SK-N-SH treated with all-trans-retinoic acid at 6 μM for 48 hours (cell line): Measurements from ENCODE around the gene PPIH.
"Not testable (repeated sequence)": the region's sequence is repeated elsewhere in the genome, so short reads cannot be mapped to it uniquely, and the experiment has no call there.

Experiments
- ATAC-seq: fragments of 200-7000 bp; cut with Tn5 transposase; 3 replicates; pipeline ENCODE4 v1.9.1; 2020; ENCODE audit warnings: mild to moderate bottlenecking, moderate library complexity
- ARNTL ChIP-seq: fragments of 450-650 bp; formaldehyde crosslinking; IDR thresholded peaks from 2 replicates; pipeline ENCODE4 v1.5.0; 2020; ENCODE audit warnings: low read depth, mild to moderate bottlenecking, moderate library complexity, borderline replicate concordance
- BACH2 ChIP-seq: fragments of 250-450 bp; sonication (Bioruptor Pico); IDR thresholded peaks from 2 replicates; pipeline ENCODE4 v1.9.0; 2021; ENCODE audit warnings: mild to moderate bottlenecking, borderline replicate concordance
- CREB5 ChIP-seq: fragments of 250-450 bp; sonication (Bioruptor Pico); IDR thresholded peaks from 2 replicates; pipeline ENCODE4 v1.5.1; 2020; ENCODE audit warnings: low read depth, mild to moderate bottlenecking, moderate library complexity
- CSDC2 ChIP-seq: fragments of 250-450 bp; sonication (Bioruptor Pico); IDR thresholded peaks from 2 replicates; pipeline ENCODE4 v1.5.0; 2020; ENCODE audit warnings: mild to moderate bottlenecking, moderate library complexity
- CSRNP3 ChIP-seq: fragments of 250-450 bp; sonication (Bioruptor Pico); IDR thresholded peaks from 2 replicates; pipeline ENCODE4 v1.5.1; 2021; ENCODE audit warnings: mild to moderate bottlenecking, moderate library complexity
- ESRRG ChIP-seq: fragments of 250-450 bp; sonication (Bioruptor Pico); IDR thresholded peaks from 2 replicates; pipeline ENCODE4 v1.6.1; 2021; ENCODE audit warnings: mild to moderate bottlenecking
- GLIS3 ChIP-seq: fragments of 250-450 bp; sonication (Bioruptor Pico); IDR thresholded peaks from 2 replicates; pipeline ENCODE4 v1.5.0; 2020; ENCODE audit warnings: mild to moderate bottlenecking, moderate library complexity
- ISL1 ChIP-seq: fragments of 250-450 bp; sonication (Bioruptor Pico); IDR thresholded peaks from 2 replicates; pipeline ENCODE4 v2.1.2; 2022; ENCODE audit warnings: mild to moderate bottlenecking, moderate library complexity
- OSR1 ChIP-seq: fragments of 250-450 bp; sonication (Bioruptor Pico); IDR thresholded peaks from 2 replicates; pipeline ENCODE4 v1.8.0; 2022; ENCODE audit warnings: moderate library complexity, mild to moderate bottlenecking, inconsistent platforms
- PATZ1 ChIP-seq: fragments of 250-450 bp; sonication (Bioruptor Pico); IDR thresholded peaks from 2 replicates; pipeline ENCODE4 v1.8.0; 2020; ENCODE audit warnings: mild to moderate bottlenecking, moderate library complexity, borderline replicate concordance
- POU6F1 ChIP-seq: fragments of 250-450 bp; sonication (Bioruptor Pico); IDR thresholded peaks from 2 replicates; pipeline ENCODE4 v1.8.0; 2021; ENCODE audit warnings: low read depth, mild to moderate bottlenecking, moderate library complexity, borderline replicate concordance
- PPARA ChIP-seq: fragments of 250-450 bp; sonication (Bioruptor Pico); IDR thresholded peaks from 2 replicates; pipeline ENCODE4 v1.5.0; 2020; ENCODE audit warnings: mild to moderate bottlenecking, borderline replicate concordance
- RARB ChIP-seq: fragments of 250-450 bp; sonication (Bioruptor Pico); IDR thresholded peaks from 2 replicates; pipeline ENCODE4 v1.8.0; 2021; ENCODE audit warnings: mild to moderate bottlenecking, moderate library complexity
- SNAI2 ChIP-seq: fragments of 250-450 bp; sonication (Bioruptor Pico); IDR thresholded peaks from 2 replicates; pipeline ENCODE4 v1.5.0; 2020; ENCODE audit warnings: mild to moderate bottlenecking, moderate library complexity
- TCF4 ChIP-seq: fragments of 250-450 bp; sonication (Bioruptor Pico); IDR thresholded peaks from 2 replicates; pipeline ENCODE4 v1.8.0; 2021; ENCODE audit warnings: mild to moderate bottlenecking, moderate library complexity, borderline replicate concordance
- TOX ChIP-seq: fragments of 250-450 bp; sonication (Bioruptor Pico); IDR thresholded peaks from 2 replicates; pipeline ENCODE4 v1.8.0; 2021; ENCODE audit warnings: mild to moderate bottlenecking, moderate library complexity, borderline replicate concordance
- TSHZ2 ChIP-seq: fragments of 250-450 bp; sonication (Bioruptor Pico); IDR thresholded peaks from 2 replicates; pipeline ENCODE4 v1.5.0; 2020; ENCODE audit warnings: mild to moderate bottlenecking, moderate library complexity
- ZC3H10 ChIP-seq: fragments of 250-450 bp; sonication (Bioruptor Pico); IDR thresholded peaks from 2 replicates; pipeline ENCODE4 v1.5.1; 2021; ENCODE audit warnings: mild to moderate bottlenecking, moderate library complexity
- ZFP3 ChIP-seq: fragments of 250-450 bp; sonication (Bioruptor Pico); IDR thresholded peaks from 2 replicates; pipeline ENCODE4 v1.5.0; 2020; ENCODE audit warnings: mild to moderate bottlenecking, moderate library complexity
- ZFP30 ChIP-seq: fragments of 450-650 bp; formaldehyde crosslinking; IDR thresholded peaks from 2 replicates; pipeline ENCODE4 v1.5.0; 2022; ENCODE audit warnings: mild to moderate bottlenecking, moderate library complexity
- ZNF565 ChIP-seq: fragments of 450-650 bp; formaldehyde crosslinking; conservative IDR thresholded peaks from 2 replicates; pipeline ENCODE4 v1.5.0; 2020; ENCODE audit warnings: low read depth, mild to moderate bottlenecking, moderate library complexity
- ZNF70 ChIP-seq: fragments of 450-650 bp; formaldehyde crosslinking; IDR thresholded peaks from 2 replicates; pipeline ENCODE4 v1.5.0; 2020; ENCODE audit warnings: mild to moderate bottlenecking, moderate library complexity
- ZNF8 ChIP-seq: fragments of 450-650 bp; formaldehyde crosslinking; IDR thresholded peaks from 2 replicates; pipeline ENCODE4 v1.5.0; 2020; ENCODE audit warnings: mild to moderate bottlenecking, moderate library complexity

PPIH gene

GRCh38 chr1:42620307-42620706 lies 37.9 kb upstream of the PPIH start:
- TF ChIP-seq ZC3H10 (no peak), CSRNP3 (no peak), PATZ1 (no peak), ZNF565 (no peak), PPARA (CRISPR knock-in tag) (no peak), OSR1 (CRISPR knock-in tag) (no peak), ZFP3 (CRISPR knock-in tag) (no peak), TOX (CRISPR knock-in tag) (no peak), ZNF8 (CRISPR knock-in tag) (no peak), TCF4 (CRISPR knock-in tag) (no peak), ISL1 (CRISPR knock-in tag) (no peak), RARB (CRISPR knock-in tag) (no peak), ARNTL (CRISPR knock-in tag) (no peak), SNAI2 (CRISPR knock-in tag) (no peak), POU6F1 (no peak), CSDC2 (CRISPR knock-in tag) (no peak), CREB5 (no peak), ESRRG (CRISPR knock-in tag) (no peak)
- no peak for ATAC-seq

GRCh38 chr1:42621180-42621579 lies 37.0 kb upstream of the PPIH start:
- not testable (repeated sequence) for ATAC-seq

GRCh38 chr1:42627205-42627604 lies 31.0 kb upstream of the PPIH start:
- not testable (repeated sequence) for ATAC-seq

- TF ChIP-seq ARNTL (CRISPR knock-in tag) (no peak), ZNF565 (no peak), ISL1 (CRISPR knock-in tag) (no peak), ZC3H10 (no peak), ZNF70 (CRISPR knock-in tag) (no peak), BACH2 (no peak), TOX (CRISPR knock-in tag) (no peak), GLIS3 (no peak), TCF4 (CRISPR knock-in tag) (no peak), ZFP3 (CRISPR knock-in tag) (no peak), ZFP30 (CRISPR knock-in tag) (no peak), PATZ1 (no peak), TSHZ2 (CRISPR knock-in tag) (no peak), SNAI2 (CRISPR knock-in tag) (no peak), RARB (CRISPR knock-in tag) (no peak), ZNF8 (CRISPR knock-in tag) (no peak), CSRNP3 (no peak), CREB5 (no peak), CSDC2 (CRISPR knock-in tag) (no peak)
- ATAC-seq: no peak
These were observed 19.1 kb upstream of the PPIH start for GRCh38 chr1:42639116-42639515.
